Neuronal stem cell (in vitro differentiated cells): Measurements from ENCODE around the gene EOMES.

Source experiments
- DNase-seq: peaks from one replicate; pipeline ENCODE4 v3.0.0-alpha.2; 2013; ENCODE audit warnings: low spot score
- H2AFZ ChIP-seq: one replicate; pipeline ENCODE4 v1.6.1; 2013; ENCODE audit warnings: mild to moderate bottlenecking, low read length, inconsistent platforms
- H2AK5ac ChIP-seq: 2 replicates; pipeline ENCODE4 v1.6.1; 2013; ENCODE audit warnings: low read depth, mild to moderate bottlenecking, inconsistent platforms, low read length, moderate library complexity, mixed read lengths
- H2BK120ac ChIP-seq: 2 replicates; pipeline ENCODE4 v1.6.1; 2013; ENCODE audit warnings: low read depth, mild to moderate bottlenecking, inconsistent platforms, low read length, moderate library complexity, mixed read lengths
- H2BK12ac ChIP-seq: one replicate; pipeline ENCODE4 v1.6.1; 2013; ENCODE audit warnings: low read length, inconsistent platforms
- H2BK15ac ChIP-seq: 2 replicates; pipeline ENCODE4 v1.6.1; 2013; ENCODE audit warnings: mild to moderate bottlenecking, low read length, inconsistent platforms, mixed read lengths
- H2BK5ac ChIP-seq: one replicate; pipeline ENCODE4 v1.6.1; 2013; ENCODE audit warnings: inconsistent platforms, mild to moderate bottlenecking, low read length, moderate library complexity
- H3K14ac ChIP-seq: one replicate; pipeline ENCODE4 v1.6.1; 2013; ENCODE audit warnings: low read length, inconsistent platforms
- H3K18ac ChIP-seq: 2 replicates; pipeline ENCODE4 v1.6.1; 2013; ENCODE audit warnings: low read length, inconsistent platforms
- H3K23ac ChIP-seq: 2 replicates; pipeline ENCODE4 v1.6.1; 2013; ENCODE audit warnings: low read depth, mild to moderate bottlenecking, mixed read lengths, low read length, inconsistent platforms; ENCODE audit not compliant: poor library complexity
- H3K27ac ChIP-seq: replicated peaks from 3 replicates; pipeline ENCODE4 v1.5.1; 2013; ENCODE audit warnings: low read length, inconsistent platforms
- H3K27me3 ChIP-seq, 3 experiments: 2 replicates each; pipeline ENCODE4 v1.6.1; 2013; ENCODE audit warnings: low read length in 3 of 3, mild to moderate bottlenecking in 2 of 3, inconsistent platforms in 1 of 3, low read depth in 1 of 3, mixed read lengths in 1 of 3, moderate library complexity in 1 of 3; ENCODE audit not compliant: control insufficient read depth in 3 of 3, insufficient read depth in 3 of 3
- H3K36me3 ChIP-seq, 2 donors: replicated peaks in 1 of 2; 2 replicates each; pipeline ENCODE4 v1.6.1; 2013; ENCODE audit warnings: low read length in 2 of 2; ENCODE audit not compliant: control insufficient read depth in 2 of 2, insufficient read depth in 2 of 2
- H3K4ac ChIP-seq: 2 replicates; pipeline ENCODE4 v1.6.1; 2013; ENCODE audit warnings: inconsistent platforms, mild to moderate bottlenecking, low read length, moderate library complexity
- H3K4me1 ChIP-seq, 2 donors: 1 replicate in 1 of 2; 2 replicates in 1 of 2; pipeline ENCODE4 v1.6.1; 2013; ENCODE audit warnings: low read length in 2 of 2, low read depth in 1 of 2; ENCODE audit not compliant: control insufficient read depth in 2 of 2, insufficient read depth in 1 of 2
- H3K4me2 ChIP-seq: one replicate; pipeline ENCODE4 v1.6.1; 2013; ENCODE audit warnings: mild to moderate bottlenecking, low read length, inconsistent platforms; ENCODE audit not compliant: insufficient read depth, poor library complexity, severe bottlenecking
- H3K4me3 ChIP-seq, 2 donors: 2 replicates each; pipeline ENCODE4 v1.5.1; 2013; ENCODE audit warnings: low read length in 2 of 2, mild to moderate bottlenecking in 2 of 2, inconsistent platforms in 1 of 2, moderate library complexity in 1 of 2
- H3K79me1 ChIP-seq: one replicate; pipeline ENCODE4 v1.6.1; 2013; ENCODE audit warnings: low read depth, mild to moderate bottlenecking, inconsistent platforms, low read length, moderate library complexity
- H3K9ac ChIP-seq: one replicate; pipeline ENCODE4 v1.6.1; 2013; ENCODE audit warnings: mild to moderate bottlenecking, low read depth, low read length, inconsistent platforms; ENCODE audit not compliant: poor library complexity
- H3K9me3 ChIP-seq, 2 donors: replicated peaks in 1 of 2; 2 replicates each; pipeline versions ENCODE3 to v1.6.1; 2013; ENCODE audit warnings: low read length in 2 of 2, mild to moderate bottlenecking in 2 of 2, inconsistent platforms in 1 of 2, low read depth in 1 of 2, mixed read lengths in 1 of 2, moderate library complexity in 1 of 2; ENCODE audit not compliant: control insufficient read depth in 2 of 2, insufficient read depth in 1 of 2
- H4K8ac ChIP-seq: one replicate; pipeline ENCODE4 v1.6.1; 2013; ENCODE audit warnings: low read depth, mild to moderate bottlenecking, inconsistent platforms, low read length, moderate library complexity
- H4K91ac ChIP-seq: one replicate; pipeline ENCODE4 v1.6.1; 2013; ENCODE audit warnings: low read length, low read depth, mild to moderate bottlenecking, inconsistent platforms; ENCODE audit not compliant: poor library complexity
- WGBS, 2 donors: extraction: QIAGEN DNeasy Blood & Tissue Kit; methylation state at CpG; one replicate each; pipeline ENCODE4 v1.1.7; 2013; ENCODE audit warnings: missing lambda C conversion rate in 2 of 2, mixed read lengths in 1 of 2; ENCODE audit not compliant: insufficient read length in 2 of 2, insufficient replicate concordance in 1 of 2; ENCODE audit errors: extremely low coverage in 2 of 2; 5-methylcytosine and 5-hydroxymethylcytosine counted together

The EOMES gene

GRCh38 chr3:27675287-27675686 is 46.8 kb downstream of the EOMES start:
- Histone ChIP-seq H3K4me2 (no peak overlapping the region), H4K91ac (no peak overlapping the region), H2BK5ac (no peak overlapping the region), H3K27ac (no peak overlapping the region), H3K4me1 (no peaks in the 10 kb centered on the region), H3K9ac (no peak overlapping the region), H2BK120ac (no peak overlapping the region), H3K23ac (no peak overlapping the region), H2BK12ac (no peak overlapping the region), H2BK15ac (no peak overlapping the region), H3K27me3 (no peaks in the 10 kb centered on the region), H3K79me1 (no peaks in the 10 kb centered on the region), H2AFZ (no peak overlapping the region), H3K9me3 (no peaks in the 10 kb centered on the region), H4K8ac (no peak overlapping the region), H3K36me3 (no peaks in the 10 kb centered on the region), H3K14ac (no peak overlapping the region), H2AK5ac (no peak overlapping the region), H3K18ac (no peak overlapping the region), H3K4me3 (no peak overlapping the region), H3K4ac (no peak overlapping the region)
- WGBS, 2 donors: no CpG with 5 or more reads among the region's 3 CpGs
- no peak for DNase-seq

- Histone ChIP-seq H3K4ac (no peak overlapping the region), H2BK120ac (no peak overlapping the region), H3K9me3 (no peaks in the 10 kb centered on the region), H4K8ac (no peak overlapping the region), H2AK5ac (no peak overlapping the region), H2BK15ac (no peak overlapping the region), H3K79me1 (no peaks in the 10 kb centered on the region), H3K4me2 (no peak overlapping the region), H3K9ac (no peak overlapping the region), H3K4me3 (no peak overlapping the region), H4K91ac (no peak overlapping the region), H3K36me3 (no peaks in the 10 kb centered on the region), H3K4me1 (no peaks in the 10 kb centered on the region), H3K23ac (no peak overlapping the region), H3K27me3 (no peaks in the 10 kb centered on the region), H2AFZ (no peak overlapping the region), H2BK5ac (no peak overlapping the region), H3K18ac (no peak overlapping the region), H3K14ac (no peak overlapping the region), H2BK12ac (no peak overlapping the region), H3K27ac (no peak overlapping the region)
- no CpG with 5 or more reads among the region's 2 CpGs for WGBS, 2 donors
- DNase-seq: no peak
Observed at GRCh38 chr3:27673701-27674100, 48.4 kb downstream of the EOMES start.

GRCh38 chr3:27671101-27671500 is 51.0 kb downstream of the EOMES start:
- no peak overlapping the region for H4K91ac ChIP-seq
- DNase-seq: no peak
- H3K23ac ChIP-seq: no peak overlapping the region
- H2AFZ ChIP-seq: no peak overlapping the region
- H3K14ac ChIP-seq: no peak overlapping the region
- H3K18ac ChIP-seq: no peak overlapping the region
- H3K27me3 ChIP-seq: no peaks in the 10 kb centered on the region
- no peak overlapping the region for H2BK15ac ChIP-seq
- no peak overlapping the region for H4K8ac ChIP-seq
- H3K4me1 ChIP-seq: peaks cover 4 to 5% of the 10 kb centered on the region in 2 donors
- H3K4ac ChIP-seq: no peak overlapping the region
- H2BK120ac ChIP-seq: no peak overlapping the region
- H2BK12ac ChIP-seq: no peak overlapping the region
- no peak overlapping the region for H3K4me3 ChIP-seq
- H2BK5ac ChIP-seq: no peak overlapping the region
- H3K27ac ChIP-seq: no peak overlapping the region
- no CpG with 5 or more reads among the region's 6 CpGs for WGBS, 2 donors
- no peaks in the 10 kb centered on the region for H3K36me3 ChIP-seq
- no peak overlapping the region for H3K9ac ChIP-seq
- H3K4me2 ChIP-seq: no peak overlapping the region
- H3K79me1 ChIP-seq: no peaks in the 10 kb centered on the region
- H2AK5ac ChIP-seq: no peak overlapping the region
- no peaks in the 10 kb centered on the region for H3K9me3 ChIP-seq

GRCh38 chr3:27670619-27671018 is 51.5 kb downstream of the EOMES start:
- H2BK5ac ChIP-seq: no peak overlapping the region
- H3K4ac ChIP-seq: no peak overlapping the region
- no peak overlapping the region for H4K91ac ChIP-seq
- no peaks in the 10 kb centered on the region for H3K36me3 ChIP-seq
- no peak overlapping the region for H3K18ac ChIP-seq
- peaks cover 4 to 5% of the 10 kb centered on the region in 2 donors for H3K4me1 ChIP-seq
- H2BK15ac ChIP-seq: no peak overlapping the region
- H4K8ac ChIP-seq: no peak overlapping the region
- no peak overlapping the region for H2AK5ac ChIP-seq
- H3K4me3 ChIP-seq: no peak overlapping the region
- no peaks in the 10 kb centered on the region for H3K9me3 ChIP-seq
- H3K14ac ChIP-seq: no peak overlapping the region
- no peak overlapping the region for H3K9ac ChIP-seq
- no peak overlapping the region for H2AFZ ChIP-seq
- no peak overlapping the region for H3K4me2 ChIP-seq
- no peaks in the 10 kb centered on the region for H3K79me1 ChIP-seq
- no peak overlapping the region for H2BK120ac ChIP-seq
- no peak overlapping the region for H3K23ac ChIP-seq
- no peak overlapping the region for H2BK12ac ChIP-seq
- DNase-seq: no peak
- no peak overlapping the region for H3K27ac ChIP-seq
- H3K27me3 ChIP-seq: no peaks in the 10 kb centered on the region
